Right hindlimb (tissue), 1 donor: ENCODE data around the gene RIPOR3.

Source experiments
- DNase-seq: peaks from one replicate; pipeline ENCODE4 v3.0.0-alpha.2; 2018

Gene RIPOR3, protein sequence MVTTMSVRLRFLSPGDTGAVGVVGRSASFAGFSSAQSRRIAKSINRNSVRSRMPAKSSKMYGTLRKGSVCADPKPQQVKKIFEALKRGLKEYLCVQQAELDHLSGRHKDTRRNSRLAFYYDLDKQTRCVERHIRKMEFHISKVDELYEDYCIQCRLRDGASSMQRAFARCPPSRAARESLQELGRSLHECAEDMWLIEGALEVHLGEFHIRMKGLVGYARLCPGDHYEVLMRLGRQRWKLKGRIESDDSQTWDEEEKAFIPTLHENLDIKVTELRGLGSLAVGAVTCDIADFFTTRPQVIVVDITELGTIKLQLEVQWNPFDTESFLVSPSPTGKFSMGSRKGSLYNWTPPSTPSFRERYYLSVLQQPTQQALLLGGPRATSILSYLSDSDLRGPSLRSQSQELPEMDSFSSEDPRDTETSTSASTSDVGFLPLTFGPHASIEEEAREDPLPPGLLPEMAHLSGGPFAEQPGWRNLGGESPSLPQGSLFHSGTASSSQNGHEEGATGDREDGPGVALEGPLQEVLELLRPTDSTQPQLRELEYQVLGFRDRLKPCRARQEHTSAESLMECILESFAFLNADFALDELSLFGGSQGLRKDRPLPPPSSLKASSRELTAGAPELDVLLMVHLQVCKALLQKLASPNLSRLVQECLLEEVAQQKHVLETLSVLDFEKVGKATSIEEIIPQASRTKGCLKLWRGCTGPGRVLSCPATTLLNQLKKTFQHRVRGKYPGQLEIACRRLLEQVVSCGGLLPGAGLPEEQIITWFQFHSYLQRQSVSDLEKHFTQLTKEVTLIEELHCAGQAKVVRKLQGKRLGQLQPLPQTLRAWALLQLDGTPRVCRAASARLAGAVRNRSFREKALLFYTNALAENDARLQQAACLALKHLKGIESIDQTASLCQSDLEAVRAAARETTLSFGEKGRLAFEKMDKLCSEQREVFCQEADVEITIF

GRCh38 chr20:50690650-50691572, at the start of gene RIPOR3:
RIPOR3 (minus strand) TSS chr20:50691542; CDS start chr20:50691128, 414 bp downstream.
- DNase-seq = peak; percentile 49

DNA sequence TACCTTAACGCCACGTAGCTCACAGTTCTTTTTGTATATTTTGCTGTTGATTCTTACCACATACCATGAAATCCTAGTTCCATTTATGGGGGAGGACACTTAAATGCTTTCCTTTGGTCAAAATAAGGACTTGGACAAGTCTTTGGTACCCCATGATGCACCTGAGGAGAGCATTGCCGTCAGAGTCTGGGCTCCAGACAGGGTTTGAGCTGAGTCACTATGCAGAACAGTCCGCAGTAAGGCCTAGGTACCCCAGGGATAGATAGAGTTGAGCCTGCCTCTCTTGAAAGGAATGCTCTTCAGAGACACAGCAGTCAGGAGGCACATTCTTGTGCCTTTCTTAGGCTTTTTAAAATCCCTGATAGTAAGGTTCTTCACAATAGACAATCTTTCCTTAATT, 46.0 kb upstream of the RIPOR3 start:
- DNase-seq = no peak

DNA sequence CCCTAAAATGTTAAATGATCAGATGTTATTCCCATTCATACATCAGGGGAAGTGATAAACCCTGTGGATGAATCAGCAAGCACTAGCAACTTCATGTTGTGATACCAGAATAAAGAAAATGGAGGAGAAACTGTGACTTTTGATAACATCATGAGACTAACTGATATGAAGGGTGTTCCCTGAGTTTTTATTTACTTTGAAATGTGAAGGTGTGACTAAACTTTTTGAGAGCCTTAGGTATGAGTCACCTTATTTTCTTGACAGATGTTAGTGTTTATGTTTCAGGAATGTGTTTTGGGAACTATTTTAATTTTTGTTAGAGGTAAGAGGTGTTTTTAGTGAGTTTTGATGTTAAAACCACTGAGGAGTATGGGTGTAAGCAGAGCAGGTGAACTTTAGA, 44.5 kb upstream of the RIPOR3 start:
- no peak for DNase-seq

DNA sequence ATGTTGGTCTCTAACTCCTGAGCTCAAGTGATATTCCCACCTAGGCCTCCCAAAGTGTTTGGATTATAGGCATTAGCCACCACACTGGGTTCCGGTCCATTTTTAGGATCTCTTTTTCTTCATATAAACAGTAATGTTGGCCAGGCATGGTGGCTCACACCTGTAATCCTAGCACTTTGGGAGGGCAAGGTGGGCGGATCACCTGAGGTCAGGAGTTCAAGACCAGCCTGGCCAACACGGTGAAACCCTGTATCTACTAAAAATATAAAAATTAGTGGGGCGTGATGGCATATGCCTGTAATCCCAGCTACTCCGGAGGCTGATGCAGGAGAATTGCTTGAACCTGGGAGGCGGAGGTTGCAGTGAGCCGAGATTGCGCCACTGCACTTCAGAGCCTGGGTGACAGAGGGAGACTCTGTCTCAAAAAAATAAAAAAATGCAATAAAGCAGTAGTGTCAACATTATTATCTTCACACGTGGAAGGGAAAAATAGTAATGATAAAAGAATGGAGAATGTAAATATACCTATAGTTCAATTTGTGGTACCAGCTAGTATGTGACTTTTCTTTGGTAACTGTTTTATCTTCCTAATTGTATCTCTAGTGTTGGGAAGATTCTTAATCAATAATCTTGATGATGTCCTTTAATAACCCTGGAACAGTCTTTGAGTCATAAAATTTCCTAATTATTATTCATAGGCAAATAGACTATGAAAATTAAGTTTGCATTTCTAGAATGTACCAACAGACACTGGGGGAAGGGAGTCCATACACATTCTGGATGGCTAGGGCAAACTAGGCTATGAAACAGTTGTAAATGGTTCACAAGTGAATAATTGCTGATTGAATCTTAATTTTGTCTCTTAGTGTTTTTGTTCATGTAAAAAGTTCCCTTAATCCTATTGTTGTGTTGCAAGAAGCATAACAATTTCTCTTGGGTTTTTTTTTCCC, 43.7 kb upstream of the RIPOR3 start:
- no peak for DNase-seq

DNA sequence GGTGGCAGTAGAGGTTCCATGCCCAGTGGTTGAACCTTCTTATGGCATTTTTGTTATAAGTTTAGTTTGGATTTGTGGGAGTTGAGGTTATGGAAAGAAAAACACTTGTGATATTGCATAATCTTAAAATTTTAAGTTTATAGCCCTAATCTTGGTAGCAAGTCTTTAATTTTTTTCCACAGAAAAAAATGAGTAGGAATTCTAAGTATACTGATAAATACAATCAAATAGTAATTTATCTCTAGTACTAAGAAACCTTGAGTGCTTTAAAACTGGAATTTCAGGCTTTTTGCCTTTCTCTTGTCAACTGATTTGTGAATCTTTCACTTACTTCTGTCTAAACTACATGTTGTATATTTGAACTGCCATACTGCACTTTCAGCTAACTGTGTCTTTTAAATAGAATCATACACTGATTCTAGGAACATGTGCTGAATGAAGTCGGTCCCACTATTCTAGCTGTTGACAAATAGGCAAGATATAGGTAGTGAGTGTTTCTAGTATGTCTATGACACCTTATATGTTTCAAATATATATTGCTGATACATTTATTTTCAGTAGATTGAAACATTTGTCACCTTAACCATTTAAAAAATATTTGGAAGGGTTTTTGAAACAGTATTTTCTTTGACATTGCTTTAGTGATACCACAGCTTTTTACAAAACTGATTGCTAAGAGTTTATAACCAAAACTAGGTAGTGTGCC, 42.5 kb upstream of the RIPOR3 start:
- no peak for DNase-seq

- no peak for DNase-seq
Observed at GRCh38 chr20:50731930-50732690, 40.8 kb upstream of the RIPOR3 start.

DNA sequence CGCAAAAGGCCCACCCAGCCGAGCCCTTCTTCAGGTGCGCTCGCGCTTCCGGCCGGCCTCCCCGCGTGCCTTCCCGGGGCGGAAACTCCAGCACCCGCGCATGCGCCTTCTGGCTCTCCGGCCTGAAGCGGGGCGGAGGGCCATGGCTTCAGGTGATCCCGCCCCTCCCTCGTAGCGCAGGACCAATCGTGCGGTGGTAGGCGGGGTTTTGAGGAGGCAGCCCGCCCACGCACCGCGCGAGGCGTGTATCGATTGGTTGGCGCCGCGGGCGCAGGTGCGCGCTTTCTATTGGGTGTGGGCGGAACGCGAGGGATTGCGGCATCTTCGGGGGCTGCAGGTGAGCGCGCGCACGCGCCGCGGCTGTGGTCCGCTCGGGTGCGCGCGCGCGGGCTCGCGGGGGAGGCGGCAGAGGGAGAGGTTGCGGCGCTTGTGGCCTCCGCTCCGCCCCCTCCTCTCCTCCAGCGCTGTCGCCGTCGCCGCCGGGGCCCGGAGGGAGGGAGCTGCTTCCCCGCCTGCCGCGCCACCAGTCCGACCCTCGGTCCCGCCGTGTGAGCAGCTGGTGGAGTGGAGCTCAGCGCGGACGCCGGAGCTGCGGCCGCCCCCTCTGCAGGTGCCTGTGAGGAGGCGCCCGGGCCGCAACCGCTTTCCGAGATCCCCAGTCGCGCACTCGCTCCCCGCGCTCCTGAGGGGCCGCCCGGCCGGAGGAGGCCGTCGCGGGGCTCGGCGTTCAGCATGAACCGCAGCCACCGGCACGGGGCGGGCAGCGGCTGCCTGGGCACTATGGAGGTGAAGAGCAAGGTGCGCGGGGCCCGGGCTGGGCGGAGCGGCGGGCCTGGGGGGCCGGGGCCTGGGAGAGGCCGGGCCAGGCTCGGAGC, 40.0 kb upstream of the RIPOR3 start, which contains the start of gene PARD6B:
Gene PARD6B (plus strand): TSS at position 526 of the 875 bp plus-strand sequence. CDS start 207 bp downstream, at position 733.
- peak; percentile 95 for DNase-seq

DNA sequence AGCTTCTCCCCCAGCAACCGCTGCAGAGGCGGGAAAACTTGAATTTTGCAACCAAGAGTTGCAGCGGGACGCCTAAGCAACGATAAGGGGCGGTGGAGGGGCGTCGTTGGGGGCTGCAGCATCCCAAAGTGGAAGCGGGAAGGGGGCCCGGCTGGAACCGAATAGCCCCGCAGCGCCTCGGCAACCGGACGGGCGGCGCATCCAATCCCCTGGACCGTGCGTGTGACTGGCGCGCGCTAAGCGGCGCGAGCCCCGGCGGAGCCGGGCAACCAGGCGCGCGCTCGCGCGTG, 39.4 kb upstream of the RIPOR3 start:
- no peak for DNase-seq

- no peak for DNase-seq
Observed at GRCh38 chr20:50729901-50730764, 38.8 kb upstream of the RIPOR3 start.

DNA sequence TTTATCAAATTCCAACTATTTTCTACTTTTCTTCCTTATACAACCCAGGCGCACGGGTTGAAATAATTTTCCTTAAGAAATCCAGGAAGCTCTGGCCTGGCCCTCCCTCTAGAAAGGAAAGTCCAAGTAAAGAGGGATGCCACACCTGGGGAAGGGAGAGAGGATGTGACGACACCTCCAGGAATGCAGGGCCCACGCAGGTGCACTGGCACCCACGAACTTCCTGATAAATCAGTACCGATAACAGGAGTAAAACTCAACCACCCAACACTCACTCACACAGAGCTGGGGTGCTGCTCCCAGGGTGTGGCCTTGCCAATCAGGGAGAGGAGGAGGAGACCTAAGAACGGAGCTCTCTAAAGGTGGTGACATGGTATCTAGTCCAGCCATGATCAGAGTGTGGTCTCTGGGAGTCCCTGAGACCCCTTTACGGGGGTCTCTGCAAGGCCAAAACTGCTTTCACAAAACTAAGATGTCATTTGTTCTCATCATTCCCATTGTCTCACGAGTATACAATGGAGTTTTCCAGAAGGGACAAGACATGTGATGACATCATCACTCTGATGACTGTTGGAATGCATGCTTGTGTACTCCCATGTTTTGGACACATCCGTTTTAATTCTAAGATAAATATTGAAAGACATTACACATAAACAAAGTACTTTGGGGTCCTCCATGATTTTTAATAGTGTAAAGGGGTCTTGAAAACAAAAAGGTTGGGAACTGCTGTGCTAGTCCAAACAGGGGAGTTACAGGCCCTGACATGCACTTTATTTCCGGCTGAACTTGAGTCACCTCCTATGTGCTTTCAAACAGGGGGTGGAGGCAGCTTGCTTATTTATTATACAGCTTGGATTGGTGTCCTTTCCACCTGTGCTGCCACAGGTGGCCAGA, 37.9 kb upstream of the RIPOR3 start:
- DNase-seq = no peak

GRCh38 chr20:50728486-50728980, 37.2 kb upstream of the RIPOR3 start:
- no peak for DNase-seq

DNA sequence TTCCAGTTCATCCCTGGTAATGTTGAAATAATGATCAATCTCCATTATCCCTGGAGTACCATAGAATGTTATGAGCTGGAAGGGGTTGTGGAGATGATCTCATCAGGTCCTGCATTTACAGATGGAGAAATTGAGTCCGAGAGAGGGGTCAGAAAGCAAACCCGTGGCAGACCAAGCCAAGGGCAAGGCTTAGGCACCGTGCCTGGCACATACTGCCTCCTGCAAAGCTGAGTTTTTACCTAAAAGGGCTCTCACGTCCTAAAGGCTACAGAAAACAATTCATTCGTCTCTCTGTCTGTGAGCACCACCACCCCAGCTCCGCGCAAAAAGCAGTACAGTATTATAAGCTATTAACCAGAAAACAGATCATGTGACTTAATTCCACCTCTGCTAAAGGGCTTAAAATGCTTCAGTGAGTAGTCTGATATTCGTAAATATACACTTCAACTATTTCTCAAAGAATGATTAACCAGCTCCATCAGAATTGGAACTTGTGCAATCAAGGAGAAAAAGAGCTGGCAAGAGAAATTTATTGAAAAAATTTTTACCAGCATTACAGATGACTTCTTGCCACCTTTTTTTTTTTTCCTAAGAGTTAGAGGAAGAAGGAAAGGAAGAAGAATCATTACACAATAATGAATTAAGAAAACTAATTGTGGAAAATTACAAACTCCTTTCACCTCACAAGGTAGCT, 36.6 kb upstream of the RIPOR3 start:
- peak; percentile 50 for DNase-seq

DNA sequence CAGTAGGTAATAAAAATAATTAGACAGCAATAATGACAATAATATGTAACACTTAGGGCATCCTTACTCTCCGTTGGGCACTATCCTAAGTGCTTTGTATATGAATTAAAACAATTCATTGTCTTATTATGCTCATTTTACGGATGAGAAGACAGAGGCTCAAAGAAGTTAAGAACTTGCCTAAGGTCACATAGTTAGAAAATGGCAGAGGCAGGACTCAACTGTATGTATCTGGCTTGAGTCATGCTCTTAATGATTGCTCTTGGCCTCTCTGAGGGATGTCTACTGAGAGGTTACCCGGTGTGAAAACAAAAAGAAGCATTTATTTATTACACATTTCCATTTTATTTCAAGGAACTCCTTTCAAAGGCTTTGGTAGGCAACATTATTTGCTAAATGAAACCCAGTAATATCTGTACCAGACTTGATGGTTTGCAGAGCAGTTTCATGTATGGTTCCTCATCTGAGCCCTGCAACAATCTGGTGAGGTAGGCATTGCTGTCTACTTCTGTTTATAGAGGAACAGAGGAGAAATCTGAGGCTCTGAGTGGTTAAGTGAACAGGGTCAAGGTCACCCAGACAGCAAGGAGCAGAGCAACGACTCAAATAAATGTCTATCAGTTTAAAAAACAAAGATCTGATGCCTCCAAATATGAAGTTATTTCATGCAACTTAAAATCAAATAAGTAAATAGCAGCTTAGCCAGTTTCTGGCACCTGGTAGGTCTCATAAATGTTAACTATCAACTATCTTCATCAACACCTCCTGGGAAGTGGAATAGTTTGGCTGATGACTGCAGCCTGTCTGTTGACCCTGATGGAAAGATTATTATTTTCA, 35.8 kb upstream of the RIPOR3 start:
- DNase-seq = no peak

GRCh38 chr20:50725724-50726005, 34.3 kb upstream of the RIPOR3 start:
- no peak for DNase-seq
